Measurements from ENCODE around the gene SSU72.
"Not testable (repeated sequence)": the region's sequence is repeated elsewhere in the genome, so short reads cannot be mapped to it uniquely, and the experiment has no call there.

The SSU72 gene

DNA sequence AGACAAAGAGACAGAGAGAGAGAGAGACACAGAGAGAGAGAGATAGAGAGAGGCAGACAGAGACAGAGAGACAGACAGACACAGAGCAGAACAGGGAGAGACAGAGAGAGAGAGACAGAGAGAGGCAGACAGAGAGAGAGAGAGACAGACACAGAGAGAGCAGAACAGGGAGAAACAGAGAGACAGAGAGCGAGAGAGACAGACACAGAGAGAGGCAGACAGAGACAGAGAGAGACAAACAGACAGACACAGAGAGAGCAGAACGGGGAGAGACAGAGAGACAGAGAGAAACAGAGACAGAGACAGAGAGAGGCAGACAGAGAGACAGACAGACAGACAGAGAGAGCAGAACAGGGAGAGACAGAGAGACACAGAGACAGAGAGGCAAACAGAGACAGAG lies 20.7 kb upstream of the SSU72 start:
- DNase-seq (ENCODE audit: low spot score): not testable (repeated sequence)

DNA sequence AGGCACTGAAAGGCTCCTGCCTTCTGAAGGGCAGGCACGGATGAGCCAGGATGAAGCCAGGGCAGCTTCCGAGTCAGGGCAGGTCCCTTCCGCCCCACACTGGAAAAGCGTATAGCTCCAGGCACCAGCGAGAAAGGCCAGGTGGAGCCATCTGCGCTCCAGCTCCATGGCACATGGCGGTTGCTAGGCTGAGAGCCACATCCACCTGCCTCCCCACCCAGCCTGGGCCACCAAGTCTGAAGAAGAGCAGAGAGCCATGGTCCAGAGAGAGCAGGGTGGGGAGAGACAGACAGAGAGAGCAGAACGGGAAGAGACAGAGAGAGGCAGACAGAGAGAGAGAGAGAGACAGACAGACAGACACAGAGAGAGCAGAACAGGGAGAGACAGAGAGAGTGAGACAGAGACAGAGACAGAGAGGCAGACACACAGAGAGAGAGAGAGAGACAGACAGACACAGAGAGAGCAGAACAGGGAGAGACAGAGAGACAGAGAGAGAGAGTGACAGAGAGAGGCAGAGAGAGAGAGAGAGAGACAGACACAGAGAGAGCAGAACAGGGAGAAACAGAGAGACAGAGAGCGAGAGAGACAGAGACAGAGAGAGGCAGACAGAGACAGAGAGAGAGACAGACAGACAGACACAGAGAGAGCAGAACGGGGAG lies 20.1 kb upstream of the SSU72 start:
- no peak for DNase-seq (ENCODE audit: low spot score)

DNA sequence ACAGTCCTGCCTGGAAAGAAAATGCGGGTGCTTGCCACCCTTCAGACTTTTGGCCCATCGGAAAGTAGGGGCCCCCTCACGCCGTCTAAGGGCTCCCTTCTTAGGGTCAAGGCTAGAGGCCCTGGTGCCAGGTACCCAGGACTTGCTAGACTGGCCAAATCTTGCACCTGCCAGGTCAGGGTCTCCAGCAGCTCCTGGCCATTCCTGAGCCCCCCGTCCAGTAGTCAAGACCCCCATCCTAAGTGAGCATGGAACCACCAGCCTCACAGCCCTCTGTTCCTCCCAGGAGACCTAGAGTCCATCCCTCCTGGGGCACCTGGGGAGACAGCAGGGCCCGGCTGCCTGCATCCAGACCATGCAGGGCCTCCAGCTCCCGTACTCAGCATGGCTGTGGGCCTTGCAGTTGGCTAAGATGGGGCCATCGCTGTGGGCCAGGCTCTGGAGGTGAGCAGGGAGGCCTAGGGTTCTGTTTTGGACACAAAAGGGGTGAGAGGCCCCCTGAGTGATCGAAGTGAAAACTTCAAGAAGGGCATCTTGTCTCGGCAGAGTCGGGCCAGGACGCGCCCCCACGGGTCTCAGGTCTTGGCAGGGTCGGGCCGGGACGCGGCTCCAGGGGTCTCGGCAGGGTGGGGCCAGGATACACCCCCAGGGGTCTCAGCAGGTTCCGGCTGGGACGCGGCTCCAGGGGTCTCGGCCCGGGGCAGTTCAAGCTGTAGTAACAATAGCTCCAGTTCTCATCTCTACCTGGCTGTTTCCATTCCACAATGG lies 19.4 kb upstream of the SSU72 start:
- no peak for DNase-seq (ENCODE audit: low spot score)

DNA sequence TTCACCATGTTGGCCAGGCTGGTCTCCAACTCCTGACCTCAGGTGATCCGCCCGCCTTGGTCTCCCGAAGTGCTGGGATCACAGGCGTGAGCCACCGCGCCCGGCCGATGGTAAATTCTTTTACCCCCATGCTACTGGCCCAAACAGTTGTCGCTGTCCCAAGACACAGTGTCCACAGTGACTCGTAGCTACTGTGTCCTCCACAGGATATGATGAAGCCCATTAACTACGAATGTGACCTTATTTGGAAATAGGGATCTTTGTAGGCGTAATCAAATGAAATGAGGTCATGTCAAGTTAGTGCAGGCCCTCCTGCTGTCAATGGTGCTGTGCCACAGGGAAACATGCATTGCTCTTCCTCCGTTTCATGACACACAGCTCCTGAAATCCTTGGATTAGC lies 16.8 kb upstream of the SSU72 start:
- DNase-seq (ENCODE audit: low spot score): no peak

DNA sequence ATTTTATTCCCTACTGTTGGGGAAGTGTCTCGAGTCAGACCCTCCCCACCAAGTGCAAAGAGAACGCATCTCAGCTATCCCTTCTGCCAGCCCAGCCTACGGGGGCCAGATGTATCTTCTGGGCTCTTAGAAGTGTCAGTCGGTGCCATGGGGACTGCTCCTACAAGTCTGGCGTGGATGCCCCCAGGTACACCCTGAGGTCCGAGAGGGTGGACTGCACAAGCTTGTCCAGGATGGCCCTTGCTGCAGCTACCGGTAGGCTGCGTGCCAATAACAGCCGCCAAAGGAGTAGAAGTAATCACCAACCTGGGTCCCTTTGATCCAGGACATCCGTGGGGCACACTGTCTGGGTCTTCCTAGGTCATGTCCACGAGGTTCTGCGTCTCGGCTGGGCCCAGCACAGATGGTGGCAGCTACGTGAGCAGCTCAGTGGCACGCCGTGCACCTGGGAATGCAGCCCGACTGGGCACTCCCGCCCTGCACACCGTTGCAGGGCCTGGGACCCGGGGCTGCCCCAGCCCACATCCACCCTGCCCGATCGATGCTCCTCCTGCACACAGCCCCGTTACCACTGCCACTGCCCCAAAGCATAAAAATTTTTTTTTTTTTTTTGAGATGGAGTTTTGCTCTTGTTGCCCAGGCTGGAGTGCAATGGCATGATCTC lies 8.8 kb upstream of the SSU72 start:
- no peak for DNase-seq (ENCODE audit: low spot score)

DNA sequence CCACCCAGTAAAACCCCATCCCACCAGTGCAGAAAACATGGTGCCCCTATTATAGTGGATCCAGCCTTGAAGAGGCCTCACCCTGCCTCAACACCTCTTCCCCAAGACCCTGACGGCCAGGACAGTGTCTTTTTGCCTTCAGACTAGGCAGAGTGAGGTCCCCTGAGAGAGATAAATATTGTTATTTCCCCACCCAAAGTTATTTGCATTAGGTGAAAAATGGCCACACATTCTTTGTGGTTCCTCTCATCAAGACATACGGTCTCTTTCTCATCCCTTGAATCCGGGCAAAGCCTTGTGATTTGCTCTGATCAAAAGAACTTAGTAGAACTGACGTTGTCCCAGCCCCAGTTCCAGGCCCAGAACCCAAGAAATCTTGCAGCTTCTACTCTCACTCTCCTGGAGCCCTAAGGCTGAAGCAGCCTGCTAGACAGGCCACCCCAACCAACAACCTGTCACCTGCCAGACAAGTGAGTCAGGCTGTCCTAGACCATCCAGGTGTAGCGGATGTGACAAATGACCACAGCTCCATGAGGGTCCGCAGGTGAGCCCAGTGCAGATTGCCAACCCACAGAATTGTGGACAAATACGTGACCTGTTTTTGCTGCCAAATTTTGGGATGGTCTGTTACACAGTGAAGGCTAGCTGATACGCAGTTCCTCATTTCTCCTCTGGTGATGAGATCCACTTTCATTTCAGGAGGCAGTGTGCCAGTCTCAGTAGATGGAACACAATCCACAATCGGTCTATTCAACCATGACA lies 8.1 kb upstream of the SSU72 start:
- DNase-seq (ENCODE audit: low spot score): no peak

DNA sequence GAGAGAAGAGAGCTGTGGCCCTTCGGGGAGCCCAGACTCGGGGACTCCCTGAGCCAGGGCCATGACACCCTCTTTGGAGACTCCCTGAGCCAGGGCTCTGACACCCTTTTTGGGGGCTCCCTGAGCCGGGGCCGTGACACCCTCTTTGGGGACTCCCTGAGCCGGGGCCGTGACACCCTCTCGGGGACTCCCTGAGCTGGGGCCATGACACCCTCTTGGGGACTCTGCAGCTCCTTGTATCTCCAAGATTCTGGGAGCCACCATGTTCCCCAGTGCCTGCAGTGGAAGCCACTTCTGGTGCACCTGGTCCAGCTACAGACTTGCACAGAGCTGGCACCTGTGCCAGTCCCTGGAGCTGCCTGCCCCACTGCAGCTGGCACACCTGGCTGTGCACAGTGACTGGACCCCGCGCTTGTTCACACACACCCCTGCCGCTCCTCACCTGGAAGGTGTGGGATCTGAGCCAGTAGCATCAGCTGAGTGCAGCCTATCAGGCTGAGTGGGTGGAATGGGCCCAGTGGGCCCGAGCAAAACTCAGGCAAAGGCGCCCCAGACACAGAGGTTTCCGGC lies 3.8 kb upstream of the SSU72 start:
- no peak for DNase-seq (ENCODE audit: low spot score)

DNA sequence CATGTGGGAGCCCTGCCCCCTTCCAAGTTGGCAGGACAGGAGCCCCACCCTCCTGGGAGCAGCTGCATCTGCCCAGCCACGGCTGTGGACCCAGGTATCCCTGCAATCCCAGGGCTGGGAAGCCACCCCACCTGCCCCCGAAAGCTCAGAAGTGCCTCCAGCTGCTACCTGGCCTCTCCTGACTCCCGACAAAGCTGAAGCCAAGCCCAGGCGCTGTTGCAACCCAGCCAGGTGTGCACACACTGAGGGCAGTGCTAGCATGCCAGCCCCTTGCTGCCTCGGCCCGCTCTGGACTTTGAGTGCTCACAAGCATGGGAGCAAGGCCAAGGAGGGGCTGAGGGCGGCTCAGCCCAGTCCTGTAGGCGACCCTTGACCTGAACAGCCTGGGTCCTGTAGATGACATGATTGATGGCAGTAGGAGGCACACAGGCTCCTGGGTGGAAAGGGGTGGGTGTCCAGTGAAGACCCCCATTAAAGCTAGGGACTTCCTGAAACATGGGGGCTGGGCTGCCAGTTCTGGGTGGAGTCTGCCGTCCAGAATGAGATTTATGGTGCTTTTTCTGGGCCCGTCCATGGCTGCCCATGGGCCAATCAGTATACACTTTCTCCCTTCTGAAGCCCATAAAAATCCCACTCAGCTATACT lies 2.8 kb upstream of the SSU72 start:
- no peak for DNase-seq (ENCODE audit: low spot score)

DNA sequence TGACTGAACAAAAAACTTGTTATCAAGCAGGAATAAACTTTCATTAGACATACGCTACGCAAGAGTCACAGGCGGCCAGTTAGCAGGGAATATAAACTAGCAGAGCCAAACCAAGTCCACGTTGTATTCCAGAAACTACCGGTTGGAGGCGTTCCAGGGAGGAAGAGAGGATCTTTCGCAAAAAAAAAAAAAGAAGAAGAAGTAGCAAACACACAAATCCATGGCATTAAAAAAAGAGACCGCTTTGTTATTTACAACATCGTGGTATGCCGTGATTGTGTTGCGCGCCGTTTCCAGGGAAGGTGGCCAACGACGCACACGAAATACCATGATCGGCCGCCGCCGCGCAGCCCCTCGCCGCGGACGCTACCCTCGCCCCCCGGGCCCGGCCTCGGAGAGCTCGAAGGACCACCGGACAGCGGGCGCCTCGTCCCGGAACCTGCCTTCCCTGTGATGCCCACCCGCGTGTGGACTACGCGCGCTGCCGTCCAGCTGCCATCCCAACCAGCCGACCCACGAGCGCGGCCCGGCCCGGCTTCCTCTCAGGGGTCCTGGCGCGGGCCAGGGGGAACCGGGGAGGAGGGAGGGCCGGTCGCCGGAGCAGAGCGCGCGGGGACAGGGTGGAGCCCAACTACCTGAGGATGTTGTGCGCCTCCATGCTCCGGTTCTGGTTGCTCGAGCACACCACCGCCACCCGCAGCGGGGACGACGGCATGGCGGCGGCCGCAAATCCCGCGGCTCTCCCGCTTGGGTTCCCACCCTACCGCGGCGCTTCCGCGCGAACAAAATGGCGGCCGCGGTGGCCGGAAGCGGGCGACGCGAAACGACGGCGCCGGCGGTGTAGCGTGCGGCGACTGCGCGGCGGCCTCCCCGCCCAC lies 581 bp downstream of the SSU72 start:
- DNase-seq (ENCODE audit: low spot score): peak; percentile 78

DNA sequence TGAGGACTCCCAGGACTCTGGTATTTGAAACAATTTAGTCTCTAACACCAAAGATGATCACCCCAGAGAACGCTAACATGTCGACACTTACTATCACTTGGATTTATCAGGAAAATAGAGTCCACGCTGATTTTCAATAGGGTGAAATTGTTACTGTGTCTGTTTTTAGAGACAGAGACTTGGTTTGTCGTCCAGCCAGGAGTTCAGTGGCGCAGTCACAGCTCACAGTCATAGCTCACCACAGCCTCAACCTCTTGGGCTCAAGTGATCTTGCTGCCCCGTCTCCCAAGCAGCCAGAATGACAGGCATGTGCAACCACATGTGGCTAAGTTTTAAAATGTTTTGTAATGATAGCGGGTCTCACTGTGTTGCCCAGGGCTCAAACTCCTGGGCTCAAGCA lies 5.3 kb downstream of the SSU72 start:
- DNase-seq (ENCODE audit: low spot score): no peak

DNA sequence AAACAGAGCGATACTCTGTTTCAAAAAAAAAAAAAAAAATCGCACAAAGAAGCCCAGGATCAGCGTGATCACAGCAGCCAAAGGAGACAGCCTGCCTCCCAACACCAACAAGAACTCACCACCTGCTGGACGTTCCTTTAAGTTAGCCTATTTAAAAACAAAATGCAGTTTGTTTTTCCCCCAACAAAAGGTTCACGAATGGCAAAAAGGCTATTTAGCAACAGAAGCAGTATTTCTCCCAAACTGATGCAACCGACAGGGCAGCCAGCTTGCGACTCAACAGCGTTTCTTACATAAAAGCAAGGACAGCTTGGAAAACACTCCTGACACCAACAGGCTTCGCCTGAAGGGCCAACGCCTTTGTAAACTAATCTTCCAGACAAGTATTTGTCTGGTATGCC lies 6.8 kb downstream of the SSU72 start:
- no peak for DNase-seq (ENCODE audit: low spot score)

DNA sequence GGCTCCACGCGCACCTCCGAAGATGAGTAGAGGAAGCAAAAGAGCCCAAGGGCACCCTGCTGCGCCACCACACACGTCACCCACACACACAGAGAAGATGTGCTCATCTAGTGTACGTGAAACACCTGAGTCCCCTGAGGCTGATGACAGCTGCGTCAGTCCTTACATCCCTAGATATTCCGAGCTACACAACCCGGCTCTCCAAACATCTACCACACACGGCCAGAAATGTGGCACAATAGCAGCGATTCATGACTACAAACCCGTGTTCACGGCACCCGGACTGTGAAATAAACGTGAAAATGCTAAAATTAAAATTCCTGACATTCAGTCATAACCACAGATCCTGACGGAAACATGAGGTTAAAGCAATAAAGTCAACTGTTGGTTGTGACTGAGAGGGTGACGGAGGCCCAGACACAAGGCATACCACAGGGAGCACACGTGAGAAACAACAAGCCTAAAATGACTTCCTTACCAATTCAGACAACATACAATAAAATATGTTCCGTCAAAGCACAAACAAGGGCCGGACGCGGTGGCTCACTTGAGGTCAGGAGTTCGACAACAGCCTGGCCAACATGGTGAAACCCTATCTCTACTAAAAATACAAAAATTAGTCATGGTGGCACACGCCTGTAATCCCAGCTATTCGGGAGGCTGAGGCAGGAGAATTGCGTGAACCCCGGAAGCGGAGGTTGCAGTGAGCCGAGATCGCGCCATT lies 7.3 kb downstream of the SSU72 start:
- DNase-seq (ENCODE audit: low spot score): no peak

DNA sequence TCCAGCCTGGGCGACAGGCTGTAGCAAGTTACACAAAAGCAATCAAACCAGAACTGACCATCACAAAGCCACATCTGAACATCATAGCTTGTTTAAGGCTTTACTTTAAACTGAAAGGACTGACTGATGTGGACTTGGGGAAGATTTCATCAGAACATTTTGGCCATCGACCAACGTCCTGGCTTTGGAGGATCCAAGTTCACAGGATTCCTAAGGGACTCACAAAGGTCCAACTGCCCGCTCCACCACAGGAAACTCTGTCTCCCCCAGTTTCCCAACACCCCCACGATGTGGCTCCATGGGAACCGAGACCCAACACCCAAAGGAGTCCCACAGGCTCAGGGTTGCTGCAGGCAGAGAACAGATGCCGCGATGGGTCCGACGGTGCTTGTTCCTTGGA lies 9.3 kb downstream of the SSU72 start:
- no peak for DNase-seq (ENCODE audit: low spot score)

DNA sequence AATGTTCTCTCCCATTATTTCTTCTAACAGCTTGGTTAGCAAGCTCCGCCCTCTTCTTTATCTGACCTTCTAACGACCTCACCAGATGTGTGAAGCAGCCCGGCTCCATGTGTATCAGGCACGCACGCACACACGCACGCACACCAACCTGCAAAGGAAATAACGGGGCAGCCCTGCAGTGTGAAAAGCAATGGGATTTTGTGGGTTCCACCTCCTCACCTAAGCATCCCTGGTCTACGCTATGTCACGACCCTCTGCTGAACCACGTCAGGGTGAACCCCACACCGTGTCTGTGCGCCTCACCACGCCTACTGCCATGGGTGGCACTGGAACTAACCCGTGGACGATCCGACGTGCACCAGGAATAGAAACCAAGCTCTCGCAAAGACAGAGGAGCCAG lies 10.4 kb downstream of the SSU72 start:
- no peak for DNase-seq (ENCODE audit: low spot score)

DNA sequence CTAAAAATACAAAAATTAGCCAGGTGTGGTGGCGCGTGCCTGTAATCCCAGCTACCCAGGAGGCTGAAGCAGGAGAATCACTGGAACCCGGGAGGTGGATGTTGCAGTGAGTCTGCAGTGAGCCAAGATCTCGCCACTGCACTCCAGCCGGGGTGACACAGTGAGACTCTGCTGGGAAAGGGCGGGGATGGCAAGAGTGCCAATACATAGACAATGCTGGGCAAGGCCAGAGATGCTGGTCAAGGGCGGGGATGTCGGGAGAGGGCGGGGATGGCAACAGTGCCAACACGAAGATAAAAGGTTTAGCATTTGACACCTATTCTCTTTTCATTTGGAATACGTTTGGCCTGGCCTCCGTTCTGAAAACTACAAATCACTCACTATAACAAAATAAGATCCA lies 11.0 kb downstream of the SSU72 start:
- DNase-seq (ENCODE audit: low spot score): no peak

DNA sequence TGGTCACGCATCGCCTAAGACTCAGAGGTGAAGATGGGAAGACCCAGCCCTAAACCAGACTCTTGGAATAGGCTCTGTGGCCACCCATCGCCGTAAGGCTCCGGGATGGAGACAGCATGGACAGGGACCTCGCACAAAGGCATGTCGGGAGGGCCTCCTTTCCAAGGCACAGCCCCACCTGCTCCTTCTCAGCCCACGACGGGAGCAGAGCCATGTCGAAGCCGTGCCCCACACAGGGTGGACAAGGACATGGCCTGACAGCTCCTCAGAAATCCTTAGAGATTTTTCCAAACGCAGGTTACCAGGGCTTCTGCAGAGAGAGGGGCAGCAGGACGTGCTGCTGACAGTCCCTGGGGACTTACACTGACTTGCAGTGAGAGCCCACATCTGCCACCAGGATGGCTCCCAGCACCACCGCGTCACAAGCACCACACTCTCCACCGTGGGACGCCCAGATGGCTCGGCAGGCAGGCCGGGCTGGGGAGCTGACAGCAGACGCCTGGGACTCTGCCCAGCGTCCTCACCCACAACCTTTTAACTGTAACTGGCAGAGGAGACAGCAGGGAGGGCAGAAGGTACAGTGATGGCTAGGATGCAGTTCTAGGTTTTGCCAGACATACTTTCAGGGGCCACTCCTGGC lies 12.0 kb downstream of the SSU72 start:
- DNase-seq (ENCODE audit: low spot score): no peak

DNA sequence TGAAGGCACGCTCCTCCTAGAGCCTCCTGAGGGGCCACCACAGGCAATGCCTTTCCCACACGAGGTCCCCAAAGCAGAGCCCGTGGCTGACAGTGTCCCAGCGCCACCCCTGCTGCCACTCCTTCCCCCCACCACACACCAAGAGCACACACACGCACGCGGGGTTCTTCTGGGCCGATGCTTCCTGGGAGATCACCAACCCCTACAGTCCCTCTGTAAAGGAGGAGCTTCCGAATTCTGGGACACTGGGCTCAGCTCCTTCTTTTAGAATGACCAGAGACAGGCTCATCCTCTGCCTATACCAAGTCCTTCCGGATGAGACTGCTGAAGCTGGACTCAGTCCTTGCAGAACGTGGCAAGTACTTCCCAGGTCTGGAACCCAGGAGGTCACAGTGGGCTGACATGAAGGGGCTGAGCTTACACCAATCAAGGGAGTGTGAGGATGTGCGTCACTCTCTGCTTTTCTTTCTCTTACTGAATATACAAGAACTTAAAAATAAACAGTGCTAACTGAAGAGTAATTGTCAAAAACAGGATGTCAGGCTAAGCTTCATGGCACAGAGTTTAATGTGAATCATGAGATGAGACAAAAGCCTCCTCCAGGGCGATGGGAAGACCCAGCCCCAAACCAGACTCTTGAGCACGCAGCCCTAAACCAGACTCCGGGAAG lies 12.7 kb downstream of the SSU72 start:
- no peak for DNase-seq (ENCODE audit: low spot score)

DNA sequence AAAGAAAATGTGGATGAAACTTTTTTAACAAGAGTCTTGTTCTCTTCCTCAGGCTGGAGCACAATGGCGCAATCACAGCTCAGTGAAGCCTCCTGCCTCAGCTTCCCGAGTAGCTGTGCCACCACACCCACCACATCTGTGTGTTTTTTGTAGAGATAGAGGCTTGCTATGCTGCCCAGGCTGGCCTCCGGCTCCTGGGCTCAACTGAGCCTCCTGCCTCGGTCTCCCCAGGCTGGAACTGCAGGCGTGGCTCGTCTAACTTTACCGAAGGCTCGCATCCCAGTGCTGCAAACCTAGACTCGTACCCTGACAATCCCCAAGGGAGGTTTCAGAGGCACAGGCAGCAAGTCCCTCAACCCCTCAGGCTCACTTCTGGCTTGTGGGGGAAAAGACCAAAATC lies 14.5 kb downstream of the SSU72 start:
- no peak for DNase-seq (ENCODE audit: low spot score)

DNA sequence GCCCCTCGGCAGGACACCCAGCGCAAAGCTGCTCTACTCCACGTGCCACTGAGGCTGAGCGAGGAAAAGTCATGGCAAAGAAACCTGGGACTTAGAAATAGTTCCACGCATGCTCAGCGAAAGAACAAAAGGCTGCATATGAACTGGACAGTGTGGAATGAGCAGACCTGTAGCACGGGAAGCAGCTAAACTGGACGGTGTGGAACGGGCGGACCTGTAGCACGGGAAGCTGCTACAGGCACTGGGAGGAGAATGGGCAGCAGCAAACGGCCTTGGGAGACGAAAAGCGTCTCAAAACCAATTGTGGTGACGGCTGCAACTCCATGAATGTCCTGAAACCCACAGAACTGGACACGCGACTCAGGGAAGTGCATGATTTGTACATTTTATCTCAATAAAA lies 15.6 kb downstream of the SSU72 start:
- DNase-seq (ENCODE audit: low spot score): no peak

Measured in hematopoietic multipotent progenitor cell treated with erythropoietin and hydrocortisone succinate and interleukin-3 and kit ligand, for 15 days (in vitro differentiated cells).